Gastrocnemius medialis (tissue), 4 donors: ENCODE data around the gene CBS. TPM values are rescaled to one million over a fixed set of nuclear protein-coding genes. Genes with fewer than 3 reads are reported as not detected.

Experiments
- ATAC-seq, 2 donors: fragments of 150-250 bp; one replicate each; pipeline ENCODE4 v1.9.1; 2016
- DNase-seq, 2 donors: peaks; one replicate each; pipeline ENCODE4 v3.0.0-alpha.2; 2019
- H3K27ac ChIP-seq, 4 donors: fragments of 200-600 bp; sonication (generic); 1 replicate in 1 of 4; 2 replicates in 3 of 4; pipeline ENCODE4 v1.5.1; 2016 to 2018; ENCODE audit warnings: mild to moderate bottlenecking in 2 of 4, moderate library complexity in 1 of 4
- H3K27me3 ChIP-seq, 3 donors: fragments of 200-600 bp; sonication (generic) in 2 of 3; 1 replicate in 1 of 3; 2 replicates in 2 of 3; pipeline versions ENCODE4 v1.5.1 to v1.6.0; 2016 to 2019; ENCODE audit warnings: mild to moderate bottlenecking in 1 of 3, moderate library complexity in 1 of 3
- H3K36me3 ChIP-seq, 2 donors: fragments of 200-600 bp; sonication (generic) in 1 of 2; one replicate each; pipeline ENCODE4 v1.5.1; 2017 to 2018
- H3K4me1 ChIP-seq, 2 donors: fragments of 200-600 bp; sonication (generic) in 1 of 2; one replicate each; pipeline ENCODE4 v1.5.1; 2016 to 2017; ENCODE audit warnings: mild to moderate bottlenecking in 2 of 2
- H3K4me3 ChIP-seq, 4 donors: fragments of 200-600 bp; sonication (generic) in 3 of 4; 1 replicate in 1 of 4; 2 replicates in 3 of 4; pipeline ENCODE4 v1.5.1; 2016 to 2019; ENCODE audit warnings: mild to moderate bottlenecking in 2 of 4
- H3K9me3 ChIP-seq, 3 donors: fragments of 200-600 bp; sonication (generic) in 2 of 3; 1 replicate in 1 of 3; 2 replicates in 2 of 3; pipeline ENCODE4 v1.5.1; 2016 to 2019
- POLR2A ChIP-seq, 2 donors: fragments of 450-650 bp; IDR thresholded peaks; one replicate each; pipeline ENCODE4 v1.6.1; 2017; ENCODE audit warnings: antibody characterized with exemption in 2 of 2, mild to moderate bottlenecking in 2 of 2, moderate library complexity in 2 of 2
- in situ Hi-C, 4 donors: fragments of 200-750 bp; cut with MboI; loops; one replicate each; pipeline versions ENCODE4 v1.15.0 to v1.8.0; 2017; ENCODE audit warnings: low sequenced_read_pairs in 4 of 4
- intact Hi-C: fragments of 100-400 bp; cut with DNase I; formaldehyde crosslinking; loops from one replicate; pipeline ENCODE4 v1.15.1; 2023; ENCODE audit warnings: low total_unique reads
- total RNA-seq, 4 donors: library from RNA; depleted of rRNA; stranded (reverse); fragments of >200 nt; gene quantifications; one replicate each; pipeline versions ENCODE4 v1.1.0 to v1.2.3, GENCODE V29; 2016
- TF ChIP-seq, protein P1 (sequence below), 5 experiments: fragments of 450-650 bp in 3 of 5; fragments of 200-600 bp in 2 of 5; sonication (generic) in 2 of 5; IDR thresholded peaks in 4 of 5; conservative IDR thresholded peaks in 1 of 5; 1 replicate in 4 of 5; 2 replicates in 1 of 5; pipeline ENCODE4 v1.5.1; 2016 to 2019; ENCODE audit warnings: antibody characterized with exemption in 5 of 5, mild to moderate bottlenecking in 3 of 5, moderate library complexity in 3 of 5

Gene CBS
- total RNA-seq, 4 donors from 2014 or later, result 1.0 to 3.4 (median 1.4) TPM

GRCh38 chr21:43029785-43030184, 45.9 kb downstream of the CBS start:
- no peak overlapping the region for H3K4me3 ChIP-seq
- TF ChIP-seq POLR2A (IDR thresholded peaks at IDR 0.05), result no peak
- TF ChIP-seq, protein P1, sequence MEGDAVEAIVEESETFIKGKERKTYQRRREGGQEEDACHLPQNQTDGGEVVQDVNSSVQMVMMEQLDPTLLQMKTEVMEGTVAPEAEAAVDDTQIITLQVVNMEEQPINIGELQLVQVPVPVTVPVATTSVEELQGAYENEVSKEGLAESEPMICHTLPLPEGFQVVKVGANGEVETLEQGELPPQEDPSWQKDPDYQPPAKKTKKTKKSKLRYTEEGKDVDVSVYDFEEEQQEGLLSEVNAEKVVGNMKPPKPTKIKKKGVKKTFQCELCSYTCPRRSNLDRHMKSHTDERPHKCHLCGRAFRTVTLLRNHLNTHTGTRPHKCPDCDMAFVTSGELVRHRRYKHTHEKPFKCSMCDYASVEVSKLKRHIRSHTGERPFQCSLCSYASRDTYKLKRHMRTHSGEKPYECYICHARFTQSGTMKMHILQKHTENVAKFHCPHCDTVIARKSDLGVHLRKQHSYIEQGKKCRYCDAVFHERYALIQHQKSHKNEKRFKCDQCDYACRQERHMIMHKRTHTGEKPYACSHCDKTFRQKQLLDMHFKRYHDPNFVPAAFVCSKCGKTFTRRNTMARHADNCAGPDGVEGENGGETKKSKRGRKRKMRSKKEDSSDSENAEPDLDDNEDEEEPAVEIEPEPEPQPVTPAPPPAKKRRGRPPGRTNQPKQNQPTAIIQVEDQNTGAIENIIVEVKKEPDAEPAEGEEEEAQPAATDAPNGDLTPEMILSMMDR (IDR thresholded peaks at IDR 0.05 in 4 of 5, conservative IDR thresholded peaks at IDR 0.05 in 1 of 5), result no peak
- H3K36me3 ChIP-seq, result peaks cover 0 to 46% of the 10 kb centered on the region in 2 donors
- H3K9me3 ChIP-seq, result no peaks in the 10 kb centered on the region
- ATAC-seq, result no peak
- intact Hi-C loops (no loop called here), in situ Hi-C loops (no loop called here)
- H3K27ac ChIP-seq, result no peak overlapping the region
- no peaks in the 10 kb centered on the region for H3K4me1 ChIP-seq
- DNase-seq, result no peak
- H3K27me3 ChIP-seq, result no peaks in the 10 kb centered on the region

GRCh38 chr21:43027846-43028731, 47.5 kb downstream of the CBS start:
- TF ChIP-seq, protein P1 (IDR thresholded peaks at IDR 0.05 in 4 of 5, conservative IDR thresholded peaks at IDR 0.05 in 1 of 5), result no peak
- no peak for TF ChIP-seq POLR2A (IDR thresholded peaks at IDR 0.05)
- ATAC-seq (no peak), DNase-seq (no peak)
- H3K36me3 ChIP-seq, result peaks cover 0 to 51% of the 10 kb centered on the region in 2 donors
- no peak overlapping the region for H3K27ac ChIP-seq
- no peak overlapping the region for H3K4me3 ChIP-seq
- intact Hi-C loops, result no loop called here
- no peaks in the 10 kb centered on the region for H3K9me3 ChIP-seq
- no peaks in the 10 kb centered on the region for H3K4me1 ChIP-seq
- in situ Hi-C loops, result no loop called here
- H3K27me3 ChIP-seq, result no peaks in the 10 kb centered on the region

DNA sequence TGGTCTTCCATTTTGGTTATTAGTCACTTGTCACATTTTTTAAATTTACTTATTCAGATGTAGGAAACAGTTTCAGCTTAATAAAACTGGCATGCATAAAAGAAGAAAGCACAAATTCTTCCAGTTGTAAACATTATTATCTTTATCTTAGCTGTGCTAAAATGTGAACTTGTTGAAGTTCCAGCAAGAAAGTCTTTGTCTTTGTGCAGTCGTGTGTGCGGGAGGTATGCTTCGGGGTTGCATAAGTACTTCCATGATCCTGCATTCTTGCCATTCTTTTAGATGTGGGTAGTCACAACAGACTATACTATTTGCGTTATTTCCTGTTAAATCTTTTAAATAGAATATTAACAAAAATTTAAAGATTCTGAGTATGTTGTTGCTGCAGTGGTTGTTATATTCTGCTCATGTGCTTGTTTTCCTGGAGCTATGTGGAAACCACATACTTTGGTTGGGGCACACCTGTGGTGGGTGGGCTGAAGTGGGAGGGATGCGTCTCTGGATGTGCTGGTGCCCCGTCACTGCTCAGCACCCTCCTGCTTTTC, 49.9 kb downstream of the CBS start:
- peaks cover 0 to 56% of the 10 kb centered on the region in 2 donors for H3K36me3 ChIP-seq
- in situ Hi-C loops, result no loop called here
- intact Hi-C loops, result no loop called here
- TF ChIP-seq, protein P1 (IDR thresholded peaks at IDR 0.05 in 4 of 5, conservative IDR thresholded peaks at IDR 0.05 in 1 of 5), result no peak
- TF ChIP-seq POLR2A (IDR thresholded peaks at IDR 0.05), result no peak
- no peaks in the 10 kb centered on the region for H3K4me1 ChIP-seq
- no peak overlapping the region for H3K4me3 ChIP-seq
- no peaks in the 10 kb centered on the region for H3K9me3 ChIP-seq
- ATAC-seq (no peak), DNase-seq (no peak)
- H3K27me3 ChIP-seq, result no peaks in the 10 kb centered on the region
- H3K27ac ChIP-seq, result no peak overlapping the region

DNA sequence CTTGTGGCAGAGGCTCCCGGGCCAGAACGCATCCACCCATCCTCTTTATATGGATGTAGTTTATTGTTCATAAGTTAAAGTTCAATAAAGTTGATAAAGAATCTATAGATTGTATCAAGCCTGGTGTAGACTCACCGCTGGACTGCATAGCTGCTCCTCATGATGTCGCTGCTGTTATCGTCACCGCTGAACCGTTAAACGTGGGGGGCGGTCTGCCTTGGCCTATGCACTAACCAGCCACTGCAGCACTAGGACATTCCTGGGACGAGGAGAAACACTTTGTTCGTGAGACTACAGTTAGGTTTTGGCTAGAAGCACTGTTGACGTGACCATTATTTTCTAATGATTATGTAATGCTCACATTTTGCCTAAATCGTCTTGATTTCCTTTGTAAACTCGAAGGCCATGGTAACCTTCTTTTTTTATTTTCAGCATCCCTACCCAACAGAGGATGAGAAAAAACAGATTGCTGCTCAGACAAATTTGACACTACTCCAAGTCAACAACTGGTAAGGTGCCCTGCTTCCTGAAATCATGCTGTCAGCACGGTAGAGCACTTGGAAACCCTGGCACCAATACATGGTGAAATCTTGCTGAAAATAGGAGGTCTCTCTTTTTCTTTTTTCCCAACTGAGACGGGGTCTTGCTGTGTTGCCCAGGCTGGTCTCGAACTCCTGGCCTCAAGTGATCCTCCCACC, 51.0 kb downstream of the CBS start:
- intact Hi-C loops, result no loop called here
- in situ Hi-C loops, result no loop called here
- ATAC-seq, result no peak

More for the DNA sequence above, 51.0 kb downstream of the CBS start:
- no peaks in the 10 kb centered on the region for H3K9me3 ChIP-seq
- H3K4me1 ChIP-seq, result no peaks in the 10 kb centered on the region
- H3K4me3 ChIP-seq, result no peak overlapping the region
- no peaks in the 10 kb centered on the region for H3K27me3 ChIP-seq
- H3K27ac ChIP-seq, result no peak overlapping the region
- DNase-seq, result no peak
- H3K36me3 ChIP-seq, result peaks cover 0 to 51% of the 10 kb centered on the region in 2 donors
- TF ChIP-seq POLR2A (IDR thresholded peaks at IDR 0.05), result no peak
- TF ChIP-seq, protein P1 (IDR thresholded peaks at IDR 0.05 in 4 of 5, conservative IDR thresholded peaks at IDR 0.05 in 1 of 5), result no peak
